ENCODE measurements around the gene METTL24.
"Not testable (repeated sequence)": the region's sequence is repeated elsewhere in the genome, so short reads cannot be mapped to it uniquely, and the experiment has no call there.

The METTL24 gene

GRCh38 chr6:110309432-110309831 is 48.7 kb downstream of the METTL24 start:
- DNase-seq: not testable (repeated sequence)

DNA sequence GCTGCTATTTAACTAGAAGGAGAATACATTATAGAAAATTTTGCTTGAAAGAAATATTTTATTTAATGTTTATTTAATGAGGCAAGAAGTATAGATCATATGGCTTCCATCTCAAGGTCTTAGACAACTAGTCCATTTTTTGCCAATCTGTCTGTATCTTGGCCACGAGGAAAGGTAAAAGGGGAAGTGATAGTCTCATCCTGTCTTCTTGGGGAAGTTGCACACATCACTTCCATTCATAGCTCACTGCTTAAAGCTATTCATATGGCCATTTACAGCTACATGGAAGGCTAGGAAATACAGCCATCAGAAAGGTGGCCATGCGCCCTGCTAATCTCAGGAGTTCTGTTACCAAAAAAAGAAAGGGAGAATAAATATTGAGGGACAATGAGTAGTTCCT is 50.8 kb downstream of the METTL24 start:
- DNase-seq: no peak

DNA sequence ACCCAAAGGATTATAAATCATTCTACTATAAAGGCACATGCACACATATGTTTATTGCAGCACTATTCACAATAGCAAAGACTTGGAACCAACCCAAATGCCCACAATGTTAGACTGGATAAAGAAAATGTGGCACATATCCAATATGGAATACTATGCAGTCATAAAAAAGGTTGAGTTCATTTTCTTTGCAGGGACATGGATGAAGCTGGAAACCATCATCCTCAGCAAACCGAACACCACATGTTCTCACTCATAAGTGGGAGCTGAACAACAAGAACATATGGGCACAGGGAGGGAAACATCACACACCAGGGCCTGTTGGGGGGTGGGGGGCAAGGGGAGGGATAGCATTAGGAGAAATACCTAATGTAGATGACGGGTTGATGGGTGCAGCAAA is 52.3 kb downstream of the METTL24 start:
- not testable (repeated sequence) for DNase-seq

- not testable (repeated sequence) for DNase-seq
Measured at GRCh38 chr6:110303692-110304091, 54.5 kb downstream of the METTL24 start.

DNA sequence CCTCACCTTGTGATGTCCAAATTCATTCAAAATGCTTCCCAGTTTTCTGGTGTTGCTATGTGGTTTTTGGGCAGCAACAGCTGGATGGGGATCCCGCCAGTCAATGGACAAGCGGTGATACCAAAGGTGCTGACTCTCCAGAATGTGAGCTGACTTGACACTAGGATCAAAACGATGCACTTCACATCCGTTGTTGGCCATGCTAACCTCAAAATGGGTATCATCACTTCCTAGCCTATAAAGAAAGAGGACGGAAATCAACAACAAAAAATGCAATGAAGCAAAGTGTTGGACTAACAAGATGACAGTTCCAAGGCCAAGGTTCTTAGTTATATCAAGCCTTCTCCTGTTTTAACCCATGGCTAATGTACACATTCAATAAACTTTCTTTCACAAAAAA is 59.2 kb downstream of the METTL24 start:
- no peak for DNase-seq

DNA sequence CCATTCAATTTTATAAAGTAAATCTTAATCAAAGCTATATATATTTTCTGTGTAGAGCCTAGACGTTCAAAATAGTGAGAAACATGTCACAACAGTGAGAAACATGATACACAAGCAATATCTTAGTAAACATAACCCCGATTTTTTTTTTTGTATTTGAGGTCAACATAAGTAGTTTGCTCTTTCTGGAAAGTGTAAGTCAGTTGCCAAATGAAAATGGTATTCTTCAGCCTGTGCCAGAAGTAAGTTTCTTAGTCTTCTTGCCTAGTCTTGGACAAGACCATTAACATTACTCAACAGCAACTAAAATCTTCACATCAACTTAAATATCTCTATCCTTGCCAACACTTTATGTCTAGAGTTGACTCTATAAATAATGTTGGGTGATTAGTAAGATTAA is 59.7 kb downstream of the METTL24 start:
- DNase-seq: no peak

DNA sequence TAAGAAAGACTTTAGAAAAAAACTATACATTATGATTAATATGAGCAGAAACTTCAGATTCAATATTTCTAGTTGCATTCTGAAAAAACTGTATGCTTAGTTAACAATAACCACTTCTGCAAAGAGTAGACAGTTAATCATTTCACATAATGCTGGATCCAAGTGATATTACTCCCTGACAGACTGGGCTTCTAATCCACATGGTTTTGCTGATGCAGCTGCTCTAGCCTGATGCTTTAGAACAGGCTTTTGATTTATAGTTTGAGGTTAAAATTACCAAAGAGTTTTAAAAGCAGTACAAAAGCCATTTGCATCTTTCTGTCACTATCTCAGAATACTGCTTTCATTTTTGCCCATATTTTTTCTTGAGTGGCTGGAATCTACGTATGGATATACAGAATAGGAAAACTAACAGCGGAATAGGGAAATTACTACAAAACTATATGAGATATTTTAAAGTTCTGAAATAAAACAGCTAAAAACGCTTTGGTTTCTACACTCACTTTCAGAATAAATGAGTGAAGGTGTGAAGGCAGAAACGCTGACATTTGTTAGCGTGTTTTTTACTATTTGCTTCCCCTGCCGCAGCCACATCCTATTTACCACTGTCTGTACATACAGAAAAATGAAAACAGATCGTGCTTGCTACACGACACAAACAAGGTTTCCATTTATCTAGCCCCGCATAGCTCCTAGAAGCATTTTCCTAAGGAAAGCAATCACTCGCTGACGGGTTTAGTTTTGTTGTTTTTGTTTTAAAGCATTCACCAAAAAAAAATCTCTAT is 61.7 kb downstream of the METTL24 start:
- DNase-seq: no peak

GRCh38 chr6:110295451-110296165 is 62.5 kb downstream of the METTL24 start:
- no peak for DNase-seq

GRCh38 chr6:110287462-110288341 is 70.4 kb downstream of the METTL24 start:
- no peak for DNase-seq

DNA sequence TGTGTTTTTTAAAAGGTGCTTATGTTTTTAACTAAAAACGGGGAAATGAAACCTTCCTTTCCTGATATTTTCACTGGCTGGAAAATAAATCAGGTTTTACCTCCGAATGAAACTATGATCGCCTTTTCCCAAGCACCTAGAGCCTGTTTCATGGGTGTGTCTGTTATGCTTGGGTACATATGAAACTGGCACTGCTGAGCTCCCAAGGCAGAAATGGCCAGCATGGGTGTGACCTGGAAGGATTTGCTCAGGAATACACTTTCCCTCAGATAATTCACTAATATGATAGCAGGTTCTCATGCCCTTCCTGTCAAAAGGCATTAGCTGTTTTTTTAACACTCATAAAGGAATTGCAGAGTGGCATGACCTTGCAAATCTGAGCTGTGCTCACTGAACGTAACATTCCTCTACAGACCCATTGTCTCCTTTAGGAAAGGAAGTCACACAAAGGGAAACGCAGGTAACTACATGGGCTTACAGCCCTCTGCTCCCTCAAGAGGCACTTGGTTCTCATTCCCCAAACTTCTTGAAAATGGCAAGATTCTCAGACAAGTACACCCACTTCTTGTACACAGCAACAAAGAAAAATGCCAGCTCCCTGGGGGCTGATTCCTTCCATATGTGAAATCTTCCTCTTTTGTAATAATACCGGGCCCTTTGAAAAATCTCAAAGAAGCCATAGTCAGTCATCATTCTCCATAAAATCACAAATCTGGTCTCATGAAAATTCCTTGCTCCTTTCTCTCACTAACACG is 72.7 kb downstream of the METTL24 start:
- no peak for DNase-seq

- DNase-seq: no peak
Measured at GRCh38 chr6:110284855-110285254, 73.3 kb downstream of the METTL24 start.

- no peak for DNase-seq
Measured at GRCh38 chr6:110283657-110284056, 74.5 kb downstream of the METTL24 start.

- DNase-seq: no peak
Measured at GRCh38 chr6:110282412-110282811, 75.7 kb downstream of the METTL24 start.

GRCh38 chr6:110277100-110277665 is 81.0 kb downstream of the METTL24 start:
- no peak for DNase-seq

DNA sequence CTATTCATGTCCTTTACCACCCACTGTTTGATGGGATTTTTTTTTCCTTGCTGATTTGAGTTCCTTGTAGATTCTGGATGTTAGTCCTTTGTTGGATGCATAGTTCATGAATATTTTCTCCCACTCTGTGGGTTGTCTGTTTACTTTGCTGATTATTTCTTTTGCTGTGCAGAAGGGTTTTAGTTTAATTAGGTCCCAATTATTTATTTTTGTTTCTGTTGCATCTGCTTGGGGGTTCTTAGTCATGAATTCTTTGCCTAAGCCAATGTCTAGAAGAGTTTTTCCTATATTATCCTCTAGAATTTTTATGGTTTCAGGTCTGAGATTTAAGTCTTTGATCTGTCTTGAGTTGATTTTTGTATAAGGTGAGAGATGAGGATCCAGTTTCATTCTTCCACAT is 85.4 kb downstream of the METTL24 start:
- DNase-seq: not testable (repeated sequence)

DNA sequence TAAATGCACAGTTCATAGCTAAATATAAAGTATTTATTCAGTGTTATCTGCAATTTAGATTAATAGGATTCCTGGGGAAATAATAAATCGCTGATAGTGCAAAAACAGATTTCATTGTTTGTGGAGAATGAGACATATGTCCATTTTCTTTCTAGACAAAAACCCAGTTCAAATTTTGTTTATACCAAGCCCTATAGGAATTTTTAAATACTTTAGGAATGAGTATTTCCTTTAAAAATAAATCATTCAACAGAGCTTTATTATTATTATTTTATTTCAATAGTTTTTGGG is 86.5 kb downstream of the METTL24 start:
- no peak for DNase-seq

DNA sequence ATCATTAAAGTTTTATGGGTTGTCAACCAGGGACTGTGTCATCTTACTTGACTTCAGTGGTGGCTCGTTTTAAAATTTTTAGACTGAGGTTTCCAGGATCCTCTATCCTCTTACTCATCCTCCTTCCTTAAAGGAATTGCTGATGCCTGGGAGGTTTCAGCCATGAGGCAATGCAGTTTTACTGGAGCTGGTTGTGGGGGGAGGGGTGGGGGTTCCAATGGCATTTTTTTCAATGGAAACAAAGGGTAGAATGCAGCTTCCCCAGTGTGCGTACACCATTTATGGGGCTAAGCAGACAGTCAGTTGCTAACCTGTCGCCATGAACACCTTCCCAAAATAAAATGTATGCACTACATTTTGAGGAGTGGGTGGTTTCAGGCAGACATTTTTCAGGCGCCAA is 88.0 kb downstream of the METTL24 start:
- no peak for DNase-seq

- DNase-seq: no peak
Measured at GRCh38 chr6:110269623-110270022, 88.5 kb downstream of the METTL24 start.

DNA sequence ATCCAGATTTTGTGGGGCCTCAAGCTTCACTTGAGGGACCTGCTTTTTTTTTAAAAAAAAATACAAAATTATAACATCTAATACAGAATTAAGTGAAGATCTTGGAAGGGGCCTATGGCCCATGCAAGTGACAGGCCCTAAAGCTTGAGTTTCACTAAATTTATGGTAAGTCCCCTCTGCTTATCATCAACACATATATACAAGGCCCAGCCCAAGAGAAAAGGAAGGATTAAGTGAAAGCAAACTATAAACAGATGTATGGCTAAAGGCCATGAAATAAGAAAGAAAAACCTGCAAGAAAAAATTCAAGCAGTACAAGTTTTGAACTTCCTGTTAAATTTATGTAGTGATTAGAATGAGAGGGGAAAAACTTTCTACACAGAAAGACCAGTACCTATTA is 91.2 kb downstream of the METTL24 start:
- DNase-seq: no peak

GRCh38 chr6:110265273-110265672 is 92.9 kb downstream of the METTL24 start:
- no peak for DNase-seq

- DNase-seq: no peak
Measured at GRCh38 chr6:110256366-110256765, 101.8 kb downstream of the METTL24 start.

GRCh38 chr6:110255211-110255750 is 102.9 kb downstream of the METTL24 start:
- no peak for DNase-seq

Measured in bone marrow (tissue), 2 donors.